ENCODE measurements around the gene RPTOR.

Gene RPTOR

DNA sequence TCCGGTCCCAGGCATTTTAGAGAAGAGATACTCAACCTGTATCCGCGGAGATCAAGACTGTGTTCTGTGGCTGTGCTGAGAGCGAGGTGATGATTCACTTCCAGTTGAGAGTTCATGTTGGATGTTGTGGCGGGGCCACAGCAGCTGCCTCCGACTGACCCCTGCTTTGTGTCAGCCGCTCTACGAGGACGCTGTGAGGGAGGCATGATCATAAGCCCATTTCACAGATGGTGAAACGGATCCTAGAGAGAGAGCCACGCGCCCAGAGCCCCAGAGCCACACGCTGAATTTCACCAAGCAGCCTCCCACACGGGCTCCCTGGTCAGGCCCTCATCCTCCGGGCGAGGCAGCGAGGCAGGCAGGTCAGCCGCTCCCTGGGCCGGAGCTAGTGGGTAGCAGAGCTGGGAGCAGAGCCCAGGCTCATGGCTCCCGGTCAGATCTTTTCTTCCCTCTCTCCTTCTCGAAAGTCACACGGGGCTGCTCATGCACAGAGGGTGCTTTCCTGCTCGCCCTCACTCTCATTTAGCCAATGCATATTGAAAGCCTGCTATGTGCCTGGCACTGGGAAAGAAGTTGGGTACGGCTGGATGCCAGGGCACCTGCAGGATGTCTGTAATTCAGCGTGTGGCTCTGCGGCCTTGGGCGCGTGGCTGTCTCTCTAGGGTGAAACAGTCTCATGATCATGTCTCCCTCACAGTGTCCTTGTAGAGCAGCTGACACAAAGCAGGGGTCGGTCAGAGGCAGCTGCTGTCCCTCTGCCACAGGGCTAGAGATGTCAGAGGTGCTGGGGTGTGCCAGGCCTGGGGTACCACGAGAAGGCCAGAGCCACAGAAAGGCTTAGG, 291.4 kb downstream of the RPTOR start:
- TF ChIP-seq, protein P1, sequence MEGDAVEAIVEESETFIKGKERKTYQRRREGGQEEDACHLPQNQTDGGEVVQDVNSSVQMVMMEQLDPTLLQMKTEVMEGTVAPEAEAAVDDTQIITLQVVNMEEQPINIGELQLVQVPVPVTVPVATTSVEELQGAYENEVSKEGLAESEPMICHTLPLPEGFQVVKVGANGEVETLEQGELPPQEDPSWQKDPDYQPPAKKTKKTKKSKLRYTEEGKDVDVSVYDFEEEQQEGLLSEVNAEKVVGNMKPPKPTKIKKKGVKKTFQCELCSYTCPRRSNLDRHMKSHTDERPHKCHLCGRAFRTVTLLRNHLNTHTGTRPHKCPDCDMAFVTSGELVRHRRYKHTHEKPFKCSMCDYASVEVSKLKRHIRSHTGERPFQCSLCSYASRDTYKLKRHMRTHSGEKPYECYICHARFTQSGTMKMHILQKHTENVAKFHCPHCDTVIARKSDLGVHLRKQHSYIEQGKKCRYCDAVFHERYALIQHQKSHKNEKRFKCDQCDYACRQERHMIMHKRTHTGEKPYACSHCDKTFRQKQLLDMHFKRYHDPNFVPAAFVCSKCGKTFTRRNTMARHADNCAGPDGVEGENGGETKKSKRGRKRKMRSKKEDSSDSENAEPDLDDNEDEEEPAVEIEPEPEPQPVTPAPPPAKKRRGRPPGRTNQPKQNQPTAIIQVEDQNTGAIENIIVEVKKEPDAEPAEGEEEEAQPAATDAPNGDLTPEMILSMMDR (IDR thresholded peaks at IDR 0.05; ENCODE audit: insufficient read depth, missing control alignments), result no peak
- DNase-seq (ENCODE audit: insufficient read length, low spot score), result no peak
- no peak for FAIRE-seq

DNA sequence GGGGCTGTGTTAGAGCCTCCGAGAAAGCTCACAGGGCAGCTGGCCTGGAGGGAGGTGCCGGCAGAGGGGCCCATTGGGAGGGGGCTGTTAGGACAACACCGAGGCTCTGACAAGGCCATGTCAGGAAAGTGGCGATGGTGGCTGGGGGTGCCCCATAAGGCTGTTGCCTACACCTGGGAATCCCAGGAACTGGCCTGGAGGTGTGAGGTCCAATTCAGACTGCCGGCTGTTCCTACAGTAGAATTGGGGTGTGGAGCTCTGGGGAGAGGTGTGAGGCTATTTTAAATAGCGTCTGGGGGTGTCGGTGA, 292.0 kb downstream of the RPTOR start:
- TF ChIP-seq, protein P1 (IDR thresholded peaks at IDR 0.05; ENCODE audit: insufficient read depth, missing control alignments), result no peak
- FAIRE-seq (no peak), DNase-seq (ENCODE audit: insufficient read length, low spot score) (no peak)

DNA sequence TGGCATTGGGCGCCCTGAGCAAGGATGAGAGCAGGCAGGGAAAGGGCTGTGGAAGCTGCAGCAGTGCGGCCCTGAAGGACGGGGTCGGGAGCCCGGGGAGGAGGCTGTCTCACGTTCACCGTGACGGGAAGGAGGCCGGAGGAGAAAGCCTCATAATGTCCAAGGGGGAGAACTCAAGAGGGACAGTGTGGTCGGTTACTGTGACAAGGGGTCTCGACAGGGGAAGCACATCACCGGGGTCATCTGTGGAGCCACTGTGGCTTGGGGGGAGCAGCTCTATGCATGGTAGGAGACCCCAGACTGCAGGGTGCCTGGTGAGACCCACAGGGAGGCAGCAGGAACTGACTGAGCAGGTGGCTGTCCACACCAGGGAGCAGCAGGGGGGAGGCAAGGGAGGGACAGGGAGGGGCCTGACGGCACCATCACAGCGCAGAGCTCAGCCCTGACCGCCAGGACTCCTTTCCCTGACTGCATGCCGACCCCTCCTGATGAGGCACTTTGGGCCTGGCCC, 292.4 kb downstream of the RPTOR start:
- no peak for FAIRE-seq
- TF ChIP-seq, protein P1 (IDR thresholded peaks at IDR 0.05; ENCODE audit: insufficient read depth, missing control alignments), result no peak
- DNase-seq (ENCODE audit: insufficient read length, low spot score), result no peak

DNA sequence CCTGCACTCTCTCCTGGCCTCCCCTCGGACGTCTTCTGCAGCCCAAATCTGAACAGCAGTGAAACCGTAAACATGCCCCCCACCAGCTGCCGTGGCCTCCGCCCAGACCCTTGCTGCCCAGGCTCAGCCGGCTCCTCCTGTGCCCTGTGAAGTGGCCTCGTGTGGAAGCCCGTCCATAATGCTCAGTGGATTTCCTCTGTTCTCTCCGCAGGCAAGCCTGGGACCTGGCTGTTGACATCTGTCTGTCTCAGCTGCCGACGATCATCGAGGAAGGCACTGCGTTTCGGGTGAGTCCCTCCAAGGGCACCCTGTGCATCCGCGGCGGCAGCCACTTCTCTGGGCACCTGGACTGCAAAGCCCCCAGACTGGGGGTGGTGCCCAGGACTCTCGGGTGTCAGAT, 293.1 kb downstream of the RPTOR start:
- TF ChIP-seq, protein P1 (IDR thresholded peaks at IDR 0.05; ENCODE audit: insufficient read depth, missing control alignments), result no peak
- FAIRE-seq, result no peak
- no peak for DNase-seq (ENCODE audit: insufficient read length, low spot score)

- no peak for DNase-seq (ENCODE audit: insufficient read length, low spot score)
- TF ChIP-seq, protein P1 (IDR thresholded peaks at IDR 0.05; ENCODE audit: insufficient read depth, missing control alignments), result no peak
- no peak for FAIRE-seq
These were observed 293.8 kb downstream of the RPTOR start for GRCh38 chr17:80838311-80839025.

DNA sequence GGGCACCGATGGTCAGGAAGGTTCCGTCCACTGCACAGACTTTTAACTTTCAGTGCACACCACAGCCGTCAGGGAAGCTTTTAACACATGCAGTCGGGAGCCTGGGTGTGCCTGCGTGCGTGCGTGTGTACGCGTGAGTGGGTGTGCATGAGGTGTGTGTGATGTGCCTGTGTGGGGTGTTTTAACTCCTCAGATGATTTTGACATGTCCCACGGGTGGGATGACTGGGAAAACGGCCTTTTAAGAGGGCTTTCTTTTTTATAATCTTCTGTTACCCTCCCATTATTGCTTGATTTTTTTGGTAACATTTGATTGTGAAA, 294.3 kb downstream of the RPTOR start:
- FAIRE-seq, result no peak
- TF ChIP-seq, protein P1 (IDR thresholded peaks at IDR 0.05; ENCODE audit: insufficient read depth, missing control alignments), result no peak
- DNase-seq (ENCODE audit: insufficient read length, low spot score), result no peak

DNA sequence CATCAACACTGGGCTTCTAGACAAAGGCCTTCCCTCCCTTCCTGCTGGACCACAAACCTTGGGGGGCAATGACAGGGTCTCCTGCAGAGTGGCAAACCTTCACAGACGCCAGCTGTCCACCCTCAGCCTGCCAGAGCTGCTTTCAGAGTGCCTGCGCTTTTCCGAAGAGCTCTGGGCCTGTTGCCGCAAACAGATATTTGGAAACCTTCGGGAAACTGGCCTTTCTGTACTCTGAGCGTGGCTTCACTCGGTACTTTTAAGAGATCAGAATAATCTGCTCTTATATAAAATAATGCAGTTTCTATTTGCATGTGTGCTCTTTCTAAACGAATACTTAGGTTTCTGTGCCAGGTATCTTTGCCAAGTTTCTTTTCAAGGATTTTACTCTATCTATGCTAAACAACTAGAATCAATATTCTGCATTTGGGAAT, 294.9 kb downstream of the RPTOR start:
- TF ChIP-seq, protein P1 (IDR thresholded peaks at IDR 0.05; ENCODE audit: insufficient read depth, missing control alignments), result no peak
- FAIRE-seq, result no peak
- no peak for DNase-seq (ENCODE audit: insufficient read length, low spot score)
